T-helper 2 cell treated with Interferon-gamma antibody and Interleukin-4, amounts not matched to agents 5 μg/mL and 100 μg/mL, for 36 hours (primary cell): ENCODE data around the gene P3R3URF.
A peak's percentile ranks its signal among the peaks of the same experiment; 100 is the strongest.

Source experiments
- DNase-seq: peaks from one replicate; pipeline ENCODE4 v3.0.0; 2021; ENCODE audit warnings: low spot score
- H3K27ac Mint-ChIP-seq: one replicate; pipeline ENCODE4 v1.8.0; 2021; ENCODE audit warnings: mild to moderate bottlenecking, mixed read lengths
- H3K27me3 Mint-ChIP-seq: one replicate; pipeline ENCODE4 v1.8.0; 2021; ENCODE audit warnings: low read depth, mixed read lengths
- H3K36me3 Mint-ChIP-seq: one replicate; pipeline ENCODE4 v1.8.0; 2021; ENCODE audit warnings: low read depth, mixed read lengths
- H3K4me1 Mint-ChIP-seq: one replicate; pipeline ENCODE4 v1.8.0; 2021; ENCODE audit warnings: low read depth, mixed read lengths
- H3K4me3 Mint-ChIP-seq: one replicate; pipeline ENCODE4 v1.8.0; 2022; ENCODE audit warnings: mild to moderate bottlenecking, moderate library complexity, mixed read lengths
- H3K9me3 Mint-ChIP-seq: one replicate; pipeline ENCODE4 v1.8.0; 2021; ENCODE audit warnings: mixed read lengths

The P3R3URF gene

DNA sequence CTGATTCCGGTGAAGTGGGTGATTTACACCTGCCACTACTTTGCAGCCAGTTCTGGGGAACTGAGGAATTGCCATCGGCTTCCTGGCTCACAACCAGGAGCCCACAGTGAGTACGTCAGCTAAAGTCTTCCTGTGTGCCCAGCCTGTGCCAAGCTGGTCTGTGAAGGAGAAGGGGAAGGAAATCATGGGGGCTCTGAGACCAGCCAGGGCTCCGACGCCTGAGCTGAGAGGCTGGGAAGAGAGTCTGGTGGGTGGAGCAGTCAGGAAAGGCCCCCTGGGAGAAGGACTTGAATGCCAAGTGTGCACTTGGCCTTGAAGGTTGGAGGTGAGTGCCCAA is 28.1 kb upstream of the P3R3URF start:
- H3K9me3 Mint-ChIP-seq: no peaks in the 10 kb centered on the region
- H3K36me3 Mint-ChIP-seq: no peaks in the 10 kb centered on the region
- peaks cover 4% of the 10 kb centered on the region for H3K4me1 Mint-ChIP-seq
- H3K27ac Mint-ChIP-seq: no peak overlapping the region
- no peak for DNase-seq
- H3K4me3 Mint-ChIP-seq: no peak overlapping the region
- peaks cover 5% of the 10 kb centered on the region for H3K27me3 Mint-ChIP-seq

DNA sequence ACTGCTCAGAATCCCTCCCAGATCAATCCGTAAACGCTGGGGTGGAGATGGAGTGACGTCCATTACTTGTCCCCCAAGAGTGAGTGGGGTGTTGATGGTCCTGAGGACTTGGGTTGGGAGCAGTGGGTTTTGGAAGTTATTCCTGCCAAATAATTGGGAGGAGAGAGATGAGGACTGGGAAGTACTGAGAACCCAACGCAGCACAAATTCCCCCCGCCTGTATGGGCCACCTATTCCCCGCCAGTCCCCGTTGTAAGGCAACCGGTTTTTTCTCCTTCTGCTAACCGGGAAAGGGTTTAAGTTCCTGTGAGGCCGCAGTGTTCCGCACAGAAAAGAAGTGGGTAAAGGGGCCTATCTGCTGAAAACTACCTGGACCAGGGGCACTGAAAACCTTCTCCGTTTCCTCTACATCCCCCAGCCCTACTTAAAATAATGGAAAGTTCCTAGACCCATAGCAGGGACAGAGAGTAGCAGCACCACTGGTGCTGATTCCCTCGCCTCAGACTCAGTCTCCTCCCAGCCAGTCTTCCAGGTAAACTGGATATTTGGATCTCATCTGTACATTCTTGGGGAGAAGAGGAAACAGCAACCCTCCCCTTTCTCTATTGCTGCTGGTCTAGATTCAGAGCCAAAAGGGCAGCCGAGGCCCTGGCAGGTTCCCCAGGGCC is 27.6 kb upstream of the P3R3URF start:
- Mint-ChIP-seq H3K36me3 (no peaks in the 10 kb centered on the region), H3K27ac (no peak overlapping the region), H3K27me3 (peaks cover 5% of the 10 kb centered on the region), H3K4me1 (peaks cover 9% of the 10 kb centered on the region), H3K4me3 (no peak overlapping the region), H3K9me3 (no peaks in the 10 kb centered on the region)
- DNase-seq: no peak

DNA sequence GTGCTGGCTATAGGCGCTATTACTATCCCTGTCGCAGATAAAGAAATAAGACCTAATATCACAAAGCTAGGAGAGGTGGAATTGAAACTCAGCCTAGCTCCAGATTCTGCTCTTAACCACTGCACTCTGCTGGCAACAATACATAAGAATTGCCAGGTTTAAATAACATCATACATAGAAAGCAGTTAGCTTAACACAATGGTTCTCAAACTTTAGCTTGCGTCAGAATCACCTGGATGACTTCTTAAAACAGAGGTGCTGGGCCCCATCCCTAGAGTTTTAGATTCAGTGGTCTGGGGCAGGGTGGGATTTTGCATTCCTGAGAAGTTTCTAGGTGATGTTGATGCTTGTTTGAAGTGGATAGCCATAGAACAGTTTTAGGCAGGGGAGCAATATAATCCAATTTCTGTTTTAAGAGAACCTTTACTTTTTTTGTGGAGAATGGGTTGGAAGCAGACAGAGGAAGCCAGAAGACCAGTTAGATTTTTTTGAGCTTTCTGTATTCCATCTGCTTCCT is 23.0 kb upstream of the P3R3URF start:
- H3K27me3 Mint-ChIP-seq: peaks cover 5% of the 10 kb centered on the region
- peaks cover 15% of the 10 kb centered on the region for H3K4me1 Mint-ChIP-seq
- H3K36me3 Mint-ChIP-seq: peaks cover 2% of the 10 kb centered on the region
- peak overlapping the region; percentile 49 for H3K27ac Mint-ChIP-seq
- no peaks in the 10 kb centered on the region for H3K9me3 Mint-ChIP-seq
- peak overlapping the region; percentile 87 for H3K4me3 Mint-ChIP-seq
- no peak for DNase-seq

DNA sequence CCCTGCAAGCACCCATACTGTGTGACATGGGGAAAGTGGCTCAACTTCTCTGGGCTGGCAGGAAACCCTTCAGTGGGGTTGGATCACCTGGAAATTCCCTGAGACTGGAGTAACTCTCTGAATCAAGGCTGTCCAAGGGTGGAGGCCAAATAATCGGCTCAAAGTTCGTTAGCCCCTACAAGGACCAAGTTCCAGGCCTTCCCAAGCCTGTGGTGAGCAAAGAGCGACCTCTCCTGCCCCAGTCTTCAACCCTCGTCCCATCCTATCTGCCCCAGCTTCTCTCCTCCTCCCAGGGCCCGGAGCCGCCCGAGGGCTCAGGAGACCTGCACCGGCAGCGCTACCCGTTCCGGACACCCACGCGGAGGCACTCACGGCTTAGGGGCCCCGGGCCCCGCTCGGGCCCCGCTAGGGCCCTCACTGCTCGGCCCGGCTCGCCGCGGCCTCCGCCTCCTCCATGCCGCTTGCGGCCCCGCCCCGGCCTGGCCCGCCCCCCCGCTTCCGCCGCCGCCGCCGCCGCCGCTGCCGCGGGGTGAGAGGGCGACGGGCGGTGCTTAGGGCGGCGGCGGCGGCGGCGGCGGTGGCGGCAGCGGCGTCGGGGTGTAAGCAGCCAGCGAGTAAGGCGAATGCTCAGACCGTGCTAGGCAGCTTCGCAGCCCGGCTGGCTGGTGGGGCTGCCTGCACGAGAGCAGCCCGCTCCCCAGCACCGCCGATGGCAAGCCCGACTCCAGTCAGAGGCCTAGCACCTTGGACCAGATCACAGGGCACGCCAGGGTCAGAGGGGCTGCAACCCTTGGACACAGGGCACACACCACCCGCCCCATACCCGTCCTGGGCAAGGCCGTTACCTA is 21.9 kb upstream of the P3R3URF start, which contains the start of gene POMGNT1:
Gene POMGNT1 (minus strand): TSS at position 471 of the 848 bp plus-strand sequence. CDS start 613 bp downstream, outside the sequence.
- no peaks in the 10 kb centered on the region for H3K27me3 Mint-ChIP-seq
- H3K27ac Mint-ChIP-seq: peak within 1 kb of the TSS; percentile 72
- peak within 1 kb of the TSS; percentile 87 for H3K4me3 Mint-ChIP-seq
- DNase-seq: peak; percentile 80
- peaks cover 2% of the 10 kb centered on the region for H3K36me3 Mint-ChIP-seq
- H3K9me3 Mint-ChIP-seq: no peaks in the 10 kb centered on the region
- peaks cover 15% of the 10 kb centered on the region for H3K4me1 Mint-ChIP-seq

DNA sequence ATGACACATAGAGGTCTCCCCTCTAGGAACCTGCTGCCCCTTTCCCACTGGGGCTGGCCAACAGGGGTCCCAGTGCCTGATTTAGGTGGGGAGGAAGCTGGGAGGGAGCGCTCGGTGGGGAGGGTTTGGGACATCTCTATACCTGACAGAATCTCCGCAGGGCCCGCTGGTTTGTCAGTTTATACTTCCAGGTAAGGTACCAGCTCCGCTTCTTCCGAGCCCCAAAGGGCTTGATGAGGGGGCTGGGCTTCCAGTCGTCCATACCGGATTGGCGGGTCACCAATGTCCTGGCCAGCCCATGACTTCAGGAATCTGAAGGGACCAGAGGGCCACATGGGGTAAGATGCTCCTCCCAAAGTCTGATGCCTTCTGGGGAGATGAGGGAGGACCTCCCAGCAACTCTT is 21.3 kb upstream of the P3R3URF start:
- Mint-ChIP-seq H3K4me3 (peak overlapping the region; percentile 87), H3K36me3 (peaks cover 6% of the 10 kb centered on the region), H3K4me1 (peaks cover 12% of the 10 kb centered on the region), H3K27ac (peak overlapping the region; percentile 72), H3K27me3 (no peaks in the 10 kb centered on the region), H3K9me3 (no peaks in the 10 kb centered on the region)
- DNase-seq: no peak

DNA sequence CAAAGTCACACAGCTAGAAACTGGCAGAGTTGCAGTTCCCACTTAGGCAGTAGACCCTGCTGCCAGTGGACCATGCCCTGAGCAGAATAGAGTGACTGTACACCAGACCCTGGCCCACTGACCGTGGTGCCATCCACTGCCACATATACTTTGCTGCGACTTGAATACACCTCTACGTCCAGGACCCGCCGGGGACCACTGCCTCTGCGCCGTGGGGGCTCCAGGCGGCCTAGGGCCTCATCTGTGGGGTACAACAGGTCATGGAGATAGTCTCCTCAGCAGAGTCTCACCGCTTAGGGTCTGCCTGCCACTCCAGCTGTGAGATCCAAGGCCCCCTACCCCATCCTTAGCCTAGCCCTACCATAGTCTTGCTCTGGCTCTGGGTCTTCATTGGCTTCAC is 20.3 kb upstream of the P3R3URF start:
- H3K9me3 Mint-ChIP-seq: no peaks in the 10 kb centered on the region
- H3K4me3 Mint-ChIP-seq: peak overlapping the region; percentile 87
- no peaks in the 10 kb centered on the region for H3K27me3 Mint-ChIP-seq
- H3K27ac Mint-ChIP-seq: no peak overlapping the region
- peaks cover 12% of the 10 kb centered on the region for H3K4me1 Mint-ChIP-seq
- no peak for DNase-seq
- peaks cover 8% of the 10 kb centered on the region for H3K36me3 Mint-ChIP-seq

DNA sequence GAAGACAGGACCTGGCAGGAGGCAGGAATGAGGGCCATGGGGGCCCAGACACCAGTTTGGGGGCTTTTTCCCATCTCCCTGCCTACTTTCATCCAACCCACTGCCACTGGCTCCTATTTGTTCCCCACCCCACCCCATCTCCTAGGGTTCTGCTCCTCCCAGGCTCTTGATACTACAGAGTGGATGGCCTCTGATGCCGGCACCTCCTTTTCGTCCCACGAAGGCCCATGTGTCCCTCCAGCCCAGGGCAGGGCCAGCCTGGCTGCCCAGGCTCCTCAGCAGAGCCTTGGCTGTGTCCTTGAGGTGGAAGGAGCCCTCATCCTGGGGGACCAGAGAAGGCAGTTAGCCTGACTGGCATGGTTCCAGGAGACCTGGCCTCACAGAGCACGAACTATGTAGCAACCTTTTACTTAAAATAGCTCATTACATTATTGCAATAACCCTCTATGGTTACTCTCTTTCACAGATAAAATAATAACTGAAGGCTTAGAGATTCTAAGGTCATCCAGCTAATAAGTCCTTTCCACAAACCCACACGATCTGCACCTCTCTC is 18.4 kb upstream of the P3R3URF start:
- DNase-seq: no peak
- no peak overlapping the region for H3K4me3 Mint-ChIP-seq
- peaks cover 12% of the 10 kb centered on the region for H3K4me1 Mint-ChIP-seq
- no peak overlapping the region for H3K27ac Mint-ChIP-seq
- H3K27me3 Mint-ChIP-seq: no peaks in the 10 kb centered on the region
- no peaks in the 10 kb centered on the region for H3K9me3 Mint-ChIP-seq
- H3K36me3 Mint-ChIP-seq: peaks cover 9% of the 10 kb centered on the region

DNA sequence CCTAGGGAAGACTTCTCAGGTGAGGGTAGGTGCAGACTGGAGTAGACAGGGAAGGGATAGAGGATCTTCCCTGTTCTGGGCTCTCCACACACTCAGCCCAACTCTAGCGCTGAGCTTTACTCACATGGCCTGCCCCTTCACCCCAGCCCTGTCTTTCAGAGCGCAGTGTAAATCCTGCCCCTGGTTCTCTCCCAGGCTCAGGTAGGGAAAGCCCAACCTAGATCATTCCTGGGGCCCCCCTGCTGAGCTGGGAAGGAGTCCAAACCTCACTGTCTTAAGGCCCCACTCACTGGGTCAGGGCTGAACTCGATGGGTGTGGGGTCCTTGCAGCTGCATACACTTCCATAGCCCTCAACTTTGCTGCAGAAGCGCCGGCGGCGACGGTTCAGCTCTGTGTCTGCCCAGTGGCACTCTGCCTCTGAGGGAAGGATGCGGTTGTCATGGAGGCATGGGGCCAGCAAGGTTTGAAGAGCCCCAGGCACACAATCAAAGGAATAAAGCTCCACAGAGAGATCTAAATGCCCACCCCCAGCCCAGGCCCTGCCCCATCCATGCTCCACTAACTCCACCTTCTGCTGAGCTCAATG is 17.8 kb upstream of the P3R3URF start:
- Mint-ChIP-seq H3K36me3 (peaks cover 14% of the 10 kb centered on the region), H3K4me3 (no peak overlapping the region), H3K4me1 (peaks cover 7% of the 10 kb centered on the region), H3K27me3 (no peaks in the 10 kb centered on the region), H3K9me3 (no peaks in the 10 kb centered on the region), H3K27ac (no peak overlapping the region)
- no peak for DNase-seq

DNA sequence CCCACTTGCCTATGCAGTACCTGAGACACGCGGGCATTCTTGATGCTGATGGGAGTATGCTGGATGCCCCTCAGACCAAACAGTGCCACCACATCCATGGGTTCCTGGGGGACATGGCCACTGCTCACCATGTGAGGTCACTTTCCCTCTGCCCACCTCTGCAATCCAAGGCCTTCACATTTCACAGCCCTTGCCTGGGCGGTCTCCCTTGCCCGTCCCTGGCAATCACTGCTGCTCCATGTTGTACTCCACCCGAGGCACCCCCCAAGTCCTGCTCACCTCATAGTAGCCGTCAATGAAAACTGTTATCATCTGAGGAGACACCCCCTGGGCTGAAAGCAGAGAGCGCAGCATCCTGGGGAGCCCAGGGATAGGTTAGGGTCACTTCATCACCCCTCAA is 17.0 kb upstream of the P3R3URF start:
- Mint-ChIP-seq H3K27me3 (no peaks in the 10 kb centered on the region), H3K4me3 (no peak overlapping the region), H3K9me3 (no peaks in the 10 kb centered on the region), H3K36me3 (peaks cover 14% of the 10 kb centered on the region), H3K4me1 (peaks cover 6% of the 10 kb centered on the region), H3K27ac (no peak overlapping the region)
- DNase-seq: no peak

DNA sequence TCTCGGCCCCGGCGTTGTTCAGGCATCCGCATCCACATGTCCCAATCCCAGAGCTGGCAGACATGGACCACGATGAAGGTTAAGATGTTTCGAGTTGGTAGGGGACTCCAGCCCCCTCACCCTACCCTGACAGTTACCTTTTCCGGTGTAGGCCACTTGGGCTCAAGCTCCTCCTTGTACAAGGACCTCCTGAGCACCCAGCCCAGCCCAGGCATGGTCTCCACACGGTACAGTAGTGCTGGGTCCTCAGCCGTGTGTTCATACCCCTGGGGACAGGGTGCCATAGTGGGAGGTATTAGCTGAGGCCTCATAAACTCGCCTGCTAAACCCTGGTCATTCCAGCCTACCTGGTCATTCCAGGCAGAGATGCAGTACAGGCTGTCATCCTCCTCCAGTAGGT is 15.9 kb upstream of the P3R3URF start:
- no peaks in the 10 kb centered on the region for H3K27me3 Mint-ChIP-seq
- H3K36me3 Mint-ChIP-seq: peaks cover 14% of the 10 kb centered on the region
- peaks cover 3% of the 10 kb centered on the region for H3K4me1 Mint-ChIP-seq
- H3K27ac Mint-ChIP-seq: no peak overlapping the region
- H3K4me3 Mint-ChIP-seq: no peak overlapping the region
- no peak for DNase-seq
- no peaks in the 10 kb centered on the region for H3K9me3 Mint-ChIP-seq

DNA sequence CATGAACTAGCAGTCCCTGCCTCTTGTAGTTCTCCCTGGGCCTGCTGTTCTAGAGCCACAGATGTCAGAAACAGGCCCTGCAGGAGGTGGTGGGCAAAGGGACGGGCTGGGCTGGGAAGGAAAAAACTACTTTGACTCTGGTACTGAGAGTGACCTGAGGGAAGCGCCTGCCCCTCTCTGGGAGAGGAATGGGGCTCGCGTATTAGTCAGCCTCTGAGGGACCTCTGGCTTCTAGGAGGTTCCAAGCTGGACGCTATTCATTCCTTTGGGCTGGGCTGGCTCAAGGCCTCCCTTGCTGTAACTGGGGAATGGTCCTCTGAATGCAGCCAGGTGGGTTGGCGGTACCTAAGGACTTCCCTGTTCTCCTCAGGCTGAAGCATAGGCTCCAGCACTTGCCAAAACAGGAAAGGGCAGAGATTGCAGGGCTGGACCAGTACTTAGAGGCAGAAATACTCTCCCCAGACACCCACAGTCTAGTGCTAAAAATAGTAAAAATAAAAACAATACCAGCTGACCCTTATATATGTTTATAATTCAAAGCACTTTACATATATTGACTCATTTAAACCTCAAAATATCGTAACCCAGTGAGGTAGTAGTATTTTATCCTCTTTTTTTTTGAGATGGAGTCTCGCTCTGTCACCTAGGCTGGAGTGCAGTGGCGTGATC is 14.9 kb upstream of the P3R3URF start:
- Mint-ChIP-seq H3K4me1 (no peaks in the 10 kb centered on the region), H3K36me3 (peaks cover 14% of the 10 kb centered on the region), H3K27ac (no peak overlapping the region), H3K9me3 (no peaks in the 10 kb centered on the region), H3K27me3 (no peaks in the 10 kb centered on the region), H3K4me3 (no peak overlapping the region)
- DNase-seq: no peak

DNA sequence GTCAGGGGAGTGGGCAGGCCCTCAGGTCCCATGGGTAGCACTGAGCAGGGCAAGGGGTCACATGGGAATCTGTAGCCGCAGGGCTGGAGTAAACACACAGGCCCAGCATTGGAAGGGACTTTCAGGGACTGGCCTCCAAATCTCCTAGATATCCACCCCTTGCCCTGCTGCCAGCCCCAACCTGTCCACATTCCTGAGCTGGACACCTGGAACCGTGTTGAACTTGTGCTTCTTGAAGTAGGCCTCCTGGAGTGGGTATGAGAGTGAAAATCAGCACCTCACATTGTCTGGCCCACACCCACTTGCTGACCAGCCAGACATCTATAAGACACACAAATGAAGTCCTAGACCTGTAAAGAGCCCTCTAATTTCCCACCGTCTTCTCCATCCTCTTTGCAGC is 14.3 kb upstream of the P3R3URF start:
- peaks cover 14% of the 10 kb centered on the region for H3K36me3 Mint-ChIP-seq
- H3K27ac Mint-ChIP-seq: no peak overlapping the region
- H3K9me3 Mint-ChIP-seq: no peaks in the 10 kb centered on the region
- no peaks in the 10 kb centered on the region for H3K4me1 Mint-ChIP-seq
- no peak for DNase-seq
- no peak overlapping the region for H3K4me3 Mint-ChIP-seq
- no peaks in the 10 kb centered on the region for H3K27me3 Mint-ChIP-seq

DNA sequence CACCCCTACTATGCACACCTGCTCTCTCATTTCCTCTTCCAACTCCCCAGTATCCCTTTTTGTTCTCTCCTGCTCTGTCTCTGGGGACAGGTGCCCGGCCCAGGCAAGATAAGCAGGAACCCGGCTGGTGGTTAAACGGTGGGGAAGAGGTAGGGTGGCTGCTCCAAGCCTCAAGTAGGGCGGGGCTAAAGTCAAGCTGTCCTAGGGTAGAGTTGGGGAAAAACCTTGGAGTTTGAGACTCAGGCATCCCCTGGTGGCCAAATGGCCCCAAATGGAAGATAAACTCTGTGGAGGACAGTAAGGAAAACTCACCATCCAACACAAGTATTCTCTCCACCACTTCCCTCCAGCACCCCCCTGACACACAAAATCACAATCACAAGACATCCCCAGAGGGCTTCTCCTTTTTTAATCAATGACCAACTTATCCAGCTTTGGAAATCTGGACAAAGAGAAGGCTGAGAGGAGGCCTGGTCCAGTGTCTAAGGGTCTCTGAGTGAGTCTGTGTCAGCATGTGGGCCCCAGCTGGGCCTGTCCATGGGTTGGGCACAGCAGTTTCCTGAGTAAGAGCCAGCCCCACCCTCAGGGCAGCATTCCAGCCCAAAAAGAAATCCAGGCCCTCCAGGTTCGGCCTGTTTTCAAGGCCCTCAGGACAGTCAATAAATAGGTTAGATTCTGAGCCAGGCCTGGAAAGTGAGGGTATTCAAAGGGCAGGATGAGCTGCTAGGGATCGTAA is 12.2 kb upstream of the P3R3URF start:
- Mint-ChIP-seq H3K4me3 (no peak overlapping the region), H3K27ac (no peak overlapping the region), H3K27me3 (no peaks in the 10 kb centered on the region), H3K9me3 (no peaks in the 10 kb centered on the region), H3K4me1 (no peaks in the 10 kb centered on the region), H3K36me3 (peaks cover 12% of the 10 kb centered on the region)
- DNase-seq: no peak
